ENCODE results near the gene SBNO1.
A peak's percentile ranks its signal among the peaks of the same experiment; 100 is the strongest.
"Not testable (repeated sequence)": the region's sequence is repeated elsewhere in the genome, so short reads cannot be mapped to it uniquely, and the experiment has no call there.

SBNO1 gene

GRCh38 chr12:123346946-123347345 is 17.7 kb downstream of the SBNO1 start:
- DNase-seq (ENCODE audit: low spot score), result no peak

GRCh38 chr12:123344086-123344485 is 20.6 kb downstream of the SBNO1 start:
- no peak for DNase-seq (ENCODE audit: low spot score)

- DNase-seq (ENCODE audit: low spot score), result no peak
Observed at GRCh38 chr12:123337070-123337469, 27.6 kb downstream of the SBNO1 start.

GRCh38 chr12:123336530-123336929 is 28.1 kb downstream of the SBNO1 start:
- no peak for DNase-seq (ENCODE audit: low spot score)

- DNase-seq (ENCODE audit: low spot score), result no peak
Observed at GRCh38 chr12:123335490-123335889, 29.2 kb downstream of the SBNO1 start.

GRCh38 chr12:123329799-123330198 is 34.8 kb downstream of the SBNO1 start:
- no peak for DNase-seq (ENCODE audit: low spot score)

- DNase-seq (ENCODE audit: low spot score), result no peak
Observed at GRCh38 chr12:123319826-123320225, 44.8 kb downstream of the SBNO1 start.

GRCh38 chr12:123319273-123319672 is 45.4 kb downstream of the SBNO1 start:
- no peak for DNase-seq (ENCODE audit: low spot score)

GRCh38 chr12:123313046-123313445 is 51.6 kb downstream of the SBNO1 start:
- DNase-seq (ENCODE audit: low spot score), result not testable (repeated sequence)

GRCh38 chr12:123306200-123306599 is 58.4 kb downstream of the SBNO1 start:
- no peak for DNase-seq (ENCODE audit: low spot score)

GRCh38 chr12:123305136-123305535 is 59.5 kb downstream of the SBNO1 start:
- DNase-seq (ENCODE audit: low spot score), result no peak

- DNase-seq (ENCODE audit: low spot score), result no peak
Observed at GRCh38 chr12:123293178-123293760, 71.4 kb downstream of the SBNO1 start.

GRCh38 chr12:123289911-123290310 is 74.7 kb downstream of the SBNO1 start:
- no peak for DNase-seq (ENCODE audit: low spot score)

GRCh38 chr12:123288751-123289346 is 75.8 kb downstream of the SBNO1 start:
- no peak for DNase-seq (ENCODE audit: low spot score)

- no peak for DNase-seq (ENCODE audit: low spot score)
Observed at GRCh38 chr12:123286652-123287373, 77.8 kb downstream of the SBNO1 start.

- DNase-seq (ENCODE audit: low spot score), result no peak
Observed at GRCh38 chr12:123284669-123285068, 80.0 kb downstream of the SBNO1 start.

GRCh38 chr12:123283461-123283860 is 81.2 kb downstream of the SBNO1 start:
- no peak for DNase-seq (ENCODE audit: low spot score)

GRCh38 chr12:123282111-123282510 is 82.5 kb downstream of the SBNO1 start:
- no peak for DNase-seq (ENCODE audit: low spot score)

- DNase-seq (ENCODE audit: low spot score), result no peak
Observed at GRCh38 chr12:123280971-123281370, 83.7 kb downstream of the SBNO1 start.

GRCh38 chr12:123278101-123278627 is 86.5 kb downstream of the SBNO1 start:
- no peak for DNase-seq (ENCODE audit: low spot score)

GRCh38 chr12:123273166-123273565 is 91.5 kb downstream of the SBNO1 start:
- no peak for DNase-seq (ENCODE audit: low spot score)

GRCh38 chr12:123271001-123271668 is 93.5 kb downstream of the SBNO1 start:
- peak; percentile 88 for DNase-seq (ENCODE audit: low spot score)

All from ecto neural progenitor cell (in vitro differentiated cells).